NCI-H1105 treated with DMSO at 0.1 percent for 48 hours (cell line): Measurements from ENCODE around the gene MFAP4.

Experiments
- DNase-seq: peaks from one replicate; lab custom pipeline; 2025; lab: John Stamatoyannopoulos, UW

The MFAP4 gene

GRCh38 chr17:19410091-19410490 is 23.1 kb upstream of the MFAP4 start:
- no peak for DNase-seq

DNA sequence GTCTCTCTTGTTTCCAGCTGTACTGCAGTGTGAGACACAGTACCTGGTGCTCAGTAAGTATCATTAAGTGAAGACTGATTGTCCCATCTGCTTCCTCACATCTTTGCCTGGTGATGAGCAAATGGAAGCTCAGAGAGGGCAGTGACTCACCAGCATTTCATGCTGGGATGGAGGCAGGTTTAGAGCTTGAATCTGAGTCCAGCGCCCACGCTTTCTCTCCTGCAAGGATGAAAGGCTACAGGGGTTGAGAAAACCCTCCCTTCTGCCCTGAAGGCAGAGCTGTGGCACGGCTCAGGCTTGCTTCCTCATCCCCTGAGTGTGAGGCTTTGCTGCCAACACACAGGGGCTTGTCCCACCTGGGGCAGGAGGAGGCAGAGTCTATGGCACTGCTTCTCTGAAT is 22.5 kb upstream of the MFAP4 start:
- DNase-seq, result no peak

- DNase-seq, result no peak
These were observed 22.1 kb upstream of the MFAP4 start for GRCh38 chr17:19409066-19409465.

DNA sequence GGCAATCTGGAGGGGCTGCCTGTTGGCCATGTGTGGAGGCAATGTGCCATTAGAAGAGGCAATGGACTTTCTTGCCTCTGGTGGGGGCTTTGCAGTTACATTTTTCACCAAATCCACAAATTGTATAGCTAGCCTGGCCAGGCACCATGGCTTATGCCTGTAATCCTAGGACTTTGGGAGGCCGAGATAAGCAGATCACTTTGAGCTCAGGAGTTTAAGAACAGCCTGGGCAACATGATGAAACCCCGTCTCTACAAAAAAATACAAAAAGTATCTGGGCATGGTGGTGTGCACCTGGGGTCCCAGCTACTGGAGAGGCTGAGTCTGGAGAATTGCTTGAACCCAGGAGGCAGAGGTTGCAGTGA is 21.3 kb upstream of the MFAP4 start:
- DNase-seq, result no peak

DNA sequence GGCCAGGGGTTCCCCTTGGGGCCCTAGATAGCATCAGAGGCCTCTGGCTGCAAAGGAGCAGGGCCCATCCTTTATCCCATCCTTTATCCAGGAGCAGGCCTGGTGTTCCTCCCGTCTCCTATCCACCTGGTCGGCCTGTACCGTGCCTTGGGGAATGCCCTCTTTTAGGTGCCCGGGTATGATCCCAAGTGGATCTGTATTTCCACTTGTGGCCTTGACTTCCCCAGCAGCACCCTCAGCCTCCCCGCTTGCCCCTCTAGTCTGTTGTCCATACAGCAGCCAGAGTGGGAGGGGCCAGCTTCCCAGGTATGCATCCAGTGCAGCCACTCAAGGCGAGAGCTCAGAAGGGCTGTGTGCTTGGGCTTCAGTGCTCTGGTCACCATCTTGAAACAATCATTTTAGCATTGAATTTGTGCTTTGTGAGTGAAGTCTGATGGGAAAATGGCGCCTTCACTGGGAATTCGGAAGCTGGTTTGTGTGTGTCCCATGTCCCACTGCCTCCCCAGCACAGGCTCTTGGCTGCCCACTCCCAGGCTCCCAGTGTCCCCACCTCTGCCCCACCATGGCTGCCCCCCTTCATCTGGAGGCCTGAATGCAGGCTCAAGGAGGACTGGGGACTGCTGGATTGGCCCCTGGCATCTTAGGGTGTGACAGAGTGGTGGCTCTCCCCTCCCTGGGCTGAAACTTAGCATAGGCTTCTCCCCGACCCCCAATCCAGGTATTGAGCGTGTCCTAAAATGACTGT is 20.8 kb upstream of the MFAP4 start:
- DNase-seq, result no peak

- DNase-seq, result no peak
These were observed 18.1 kb upstream of the MFAP4 start for GRCh38 chr17:19405114-19405513.

DNA sequence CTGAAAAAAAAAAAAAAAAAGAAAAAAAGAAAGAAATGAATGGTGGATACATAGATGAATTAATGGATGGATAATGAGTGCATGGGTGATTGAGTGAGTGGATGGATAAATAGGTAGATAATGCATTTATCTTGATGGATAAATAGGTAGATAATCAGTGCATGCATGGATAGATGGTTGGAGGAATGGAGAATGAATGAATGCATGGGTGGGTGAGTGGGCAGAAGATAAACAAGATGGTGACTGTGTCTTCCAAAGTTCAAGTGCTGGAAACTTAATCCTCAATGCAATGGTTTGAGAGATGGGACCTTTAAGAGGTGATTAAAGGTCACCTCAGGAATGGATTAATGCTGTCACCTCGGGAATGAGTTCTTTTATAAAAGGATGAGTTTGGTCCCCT is 17.3 kb upstream of the MFAP4 start:
- DNase-seq, result no peak

- DNase-seq, result no peak
These were observed 16.0 kb upstream of the MFAP4 start for GRCh38 chr17:19403021-19403420.

- no peak for DNase-seq
These were observed 15.2 kb upstream of the MFAP4 start for GRCh38 chr17:19402171-19402570.

DNA sequence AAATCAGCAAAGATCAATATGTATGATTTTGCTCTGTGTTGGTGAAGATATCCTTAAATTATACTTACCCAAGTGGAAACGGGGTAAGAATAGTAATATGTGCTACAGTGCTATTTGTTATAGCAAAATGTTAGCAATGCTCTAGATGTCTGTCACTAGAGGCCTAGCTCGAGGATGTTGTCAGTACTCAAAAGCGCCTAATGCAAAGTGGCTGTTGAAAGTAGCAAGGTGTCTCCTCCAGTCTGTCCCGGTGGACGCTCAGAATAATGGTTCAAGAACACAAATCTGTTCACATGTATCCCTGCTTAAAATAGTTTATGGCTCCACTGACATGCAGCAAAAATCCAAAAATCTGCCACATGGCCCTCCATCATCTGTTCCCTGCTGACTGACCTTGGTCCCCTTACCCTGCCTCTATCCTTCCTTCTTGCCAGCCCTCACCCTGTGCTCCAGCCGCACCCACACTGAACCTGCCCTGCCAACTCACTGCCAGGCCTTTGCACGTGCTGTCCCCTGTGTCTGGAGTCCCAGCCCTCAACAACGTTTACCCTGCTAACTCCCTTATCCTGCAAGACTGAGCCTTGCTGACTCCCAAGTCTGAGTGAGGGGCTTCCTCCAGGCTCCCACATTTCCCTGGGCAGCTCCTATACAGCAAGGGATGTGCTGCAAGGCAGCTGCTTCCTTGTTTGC is 14.5 kb upstream of the MFAP4 start:
- no peak for DNase-seq

- DNase-seq, result no peak
These were observed 12.9 kb upstream of the MFAP4 start for GRCh38 chr17:19399750-19400450.

DNA sequence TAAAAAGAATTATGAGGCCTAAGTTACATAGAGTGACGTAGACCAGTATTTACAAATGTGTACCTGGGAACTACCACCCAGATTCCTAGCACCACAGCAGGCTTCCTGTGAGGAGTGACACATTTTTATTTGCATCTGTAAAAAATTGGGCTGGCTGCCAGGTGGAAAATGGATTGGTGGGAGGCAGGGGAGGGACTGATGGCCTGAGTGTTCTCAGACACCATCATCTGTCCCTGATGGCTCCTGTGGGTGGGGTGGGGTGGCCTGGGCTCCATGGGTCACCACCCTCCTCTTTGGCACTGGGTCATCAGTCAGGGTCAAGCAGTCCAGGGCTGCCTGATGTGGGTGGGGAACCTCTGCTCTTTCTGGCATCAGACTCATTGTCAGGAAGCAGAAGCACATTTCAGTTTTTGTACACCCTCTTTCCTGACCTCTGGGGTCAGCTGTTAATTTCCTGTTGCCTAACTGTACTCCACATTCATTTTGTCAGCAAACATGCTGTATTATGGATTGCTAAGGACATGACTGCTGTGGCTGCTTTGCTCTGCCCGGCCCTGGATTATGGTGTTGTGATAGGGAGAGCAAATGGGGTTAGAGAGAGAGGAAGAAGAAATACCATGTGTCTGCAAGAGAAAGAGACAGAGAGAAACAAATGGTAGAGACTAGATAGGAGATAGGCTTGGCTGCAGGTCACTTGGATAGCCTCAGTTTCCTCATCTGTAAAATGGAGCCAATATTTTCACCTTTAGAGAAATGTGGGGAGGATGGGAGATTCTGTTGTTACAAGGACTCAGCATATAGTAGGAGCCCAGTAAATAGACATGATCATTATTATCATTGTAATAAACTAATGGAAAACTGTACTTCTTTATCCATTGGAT is 11.6 kb upstream of the MFAP4 start:
- peak; percentile 13 for DNase-seq

DNA sequence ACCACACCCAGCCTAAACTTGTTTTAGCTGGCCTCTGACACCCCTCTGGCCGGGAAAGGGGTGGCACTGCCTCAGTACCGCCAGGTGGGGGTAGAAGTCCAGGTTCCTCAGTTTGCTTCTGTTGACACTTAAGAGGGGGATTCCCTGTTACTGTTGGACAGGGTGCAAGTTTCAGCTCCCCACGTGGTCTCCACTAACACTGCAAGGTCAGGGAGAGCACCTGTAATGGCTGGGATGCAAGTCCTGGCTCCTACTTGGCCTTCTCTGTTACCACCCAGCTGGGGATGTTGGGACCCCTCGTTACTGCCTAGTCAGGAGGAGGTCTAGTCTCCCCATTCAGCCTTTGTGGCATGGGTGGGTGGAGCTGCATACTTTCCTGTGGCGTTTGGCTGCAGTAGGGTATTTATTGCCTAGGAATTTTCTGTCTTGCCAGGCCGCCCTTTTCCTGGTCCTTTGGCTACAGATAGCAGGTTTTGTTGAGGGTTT is 10.6 kb upstream of the MFAP4 start:
- DNase-seq, result no peak

DNA sequence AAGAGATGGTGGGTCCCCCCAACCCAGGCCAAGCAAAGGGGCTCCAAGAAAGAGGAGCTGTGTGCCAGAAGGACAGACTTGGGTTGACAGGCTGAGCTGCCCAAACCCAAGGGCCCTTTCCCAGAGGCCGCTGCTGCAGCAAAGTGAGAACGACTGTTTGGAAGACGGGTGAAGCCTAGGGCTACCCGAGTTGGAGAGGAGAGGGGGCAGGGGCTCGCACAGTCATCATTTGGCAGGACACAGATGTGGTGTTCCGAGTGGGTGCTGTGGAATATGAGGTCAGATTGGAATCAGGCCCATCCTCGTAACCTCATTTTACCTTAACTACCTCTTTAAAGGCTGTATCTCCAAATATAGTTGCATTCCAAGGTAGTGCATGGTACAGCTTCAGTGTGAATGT is 5.3 kb upstream of the MFAP4 start:
- DNase-seq, result no peak

- no peak for DNase-seq
These were observed 4.4 kb upstream of the MFAP4 start for GRCh38 chr17:19391432-19391831.

- no peak for DNase-seq
These were observed 4.0 kb upstream of the MFAP4 start for GRCh38 chr17:19390951-19391350.

GRCh38 chr17:19388791-19389785 is 2.1 kb upstream of the MFAP4 start:
- DNase-seq, result no peak

DNA sequence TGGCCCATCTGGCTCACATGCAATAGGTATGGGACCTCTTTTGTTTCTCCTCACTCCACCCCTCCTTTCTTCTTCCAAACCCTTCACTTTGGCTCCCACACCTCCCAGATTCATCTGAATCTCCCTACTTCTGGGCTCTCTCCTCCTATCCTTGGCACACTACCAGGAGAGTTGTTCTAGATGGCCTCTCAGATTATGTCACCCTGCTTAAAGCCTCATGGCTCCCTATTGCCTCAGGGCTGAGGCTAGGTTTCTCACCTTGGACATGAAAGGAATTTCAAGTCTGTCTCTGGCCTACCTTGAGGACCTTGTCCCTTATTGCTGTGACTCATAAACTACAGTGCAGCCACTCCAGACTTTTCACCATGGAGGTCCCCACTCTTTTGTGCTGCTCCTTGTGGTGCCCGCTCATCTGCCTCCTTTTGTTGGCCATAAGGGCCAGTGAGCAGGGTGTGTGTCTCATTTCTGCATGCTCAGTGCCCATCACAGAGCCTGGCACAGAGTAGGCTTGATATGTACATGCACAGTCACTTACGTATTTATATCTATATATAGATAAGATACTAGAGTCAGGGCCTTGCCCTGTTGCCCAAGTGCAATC is 1.0 kb upstream of the MFAP4 start:
- no peak for DNase-seq

- peak; percentile 4 for DNase-seq
These were observed 700 bp downstream of the MFAP4 start for GRCh38 chr17:19386051-19386929.
